NCI-H2227 treated with DMSO at 0.1 percent for 48 hours (cell line): ENCODE data around the gene GTF2A1.

ENCODE experiments used
- DNase-seq: peaks from one replicate; lab custom pipeline; 2025; lab: John Stamatoyannopoulos, UW

The GTF2A1 gene

DNA sequence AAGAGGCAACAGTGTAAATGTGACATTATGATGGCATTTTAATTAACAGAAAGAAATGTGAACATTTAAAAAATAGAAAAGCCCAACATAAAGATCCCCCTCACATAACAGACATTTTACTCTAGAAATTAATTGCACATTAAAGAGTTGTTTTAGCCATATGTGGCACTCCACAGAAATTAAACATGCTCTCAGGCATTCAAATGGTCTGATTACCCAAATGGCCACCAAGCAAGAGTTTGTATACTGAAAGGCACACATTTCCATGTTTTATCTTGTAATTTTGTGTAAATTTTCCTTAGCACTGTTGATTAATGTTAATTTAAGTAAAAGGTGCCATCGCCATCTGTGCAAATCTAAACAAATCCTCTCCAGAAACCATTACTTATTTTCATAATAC, 43.5 kb downstream of the GTF2A1 start:
- no peak for DNase-seq

DNA sequence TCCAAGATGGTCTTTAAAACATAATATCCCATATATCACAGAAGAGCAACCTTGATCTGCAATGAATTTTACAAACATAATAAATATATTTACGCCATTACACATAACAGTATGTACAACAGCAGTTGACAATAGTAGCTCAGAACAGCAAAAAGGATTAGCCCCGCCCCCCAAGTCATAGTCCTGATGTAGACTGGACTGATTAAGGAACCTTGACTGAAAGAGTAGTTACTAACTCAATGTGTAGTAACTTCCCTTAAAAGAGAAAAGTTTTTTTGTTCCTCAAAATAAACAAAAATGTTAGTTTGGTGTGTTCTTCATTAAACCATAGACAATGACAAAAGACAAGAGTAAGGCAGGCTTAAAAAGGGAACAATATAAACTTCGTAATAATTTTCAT, 44.5 kb downstream of the GTF2A1 start:
- no peak for DNase-seq

DNA sequence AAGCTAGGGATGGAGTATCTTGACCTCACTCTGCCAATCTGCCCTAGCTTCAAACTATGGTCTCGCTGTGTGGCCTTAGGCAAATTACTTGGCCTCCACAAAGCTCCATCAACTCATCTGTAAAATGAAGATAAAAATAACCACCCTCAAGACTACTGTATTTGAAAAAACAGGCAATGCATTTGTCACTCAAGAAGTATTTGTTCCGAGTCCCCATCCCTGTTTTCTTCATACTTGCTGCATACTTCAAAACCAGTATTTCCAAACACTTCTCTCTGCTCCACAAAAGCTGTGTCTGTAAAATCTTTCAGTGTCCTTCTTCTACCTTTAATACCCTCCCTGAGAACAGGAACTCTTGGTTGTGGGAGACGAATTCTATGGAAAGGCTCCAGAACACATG, 47.9 kb downstream of the GTF2A1 start:
- no peak for DNase-seq

DNA sequence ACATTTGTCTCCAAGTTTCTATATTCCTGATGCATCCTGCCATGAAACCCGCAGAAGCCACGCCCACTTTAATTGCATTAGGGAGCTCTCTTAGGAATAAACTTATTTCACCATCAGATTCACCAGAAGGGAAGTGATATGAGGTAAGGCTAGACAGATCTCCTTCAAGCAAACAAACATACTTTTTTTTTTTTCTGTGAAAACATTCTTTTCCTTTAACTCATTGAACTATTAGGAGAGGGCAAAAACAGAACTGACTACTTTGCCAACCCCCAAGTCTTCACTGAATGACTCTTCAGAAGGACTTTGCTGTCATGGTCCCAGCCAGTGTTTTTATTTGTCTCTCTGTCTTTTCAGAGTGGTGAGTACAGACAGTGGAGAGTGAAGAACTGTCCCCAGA, 48.4 kb downstream of the GTF2A1 start:
- DNase-seq: no peak

DNA sequence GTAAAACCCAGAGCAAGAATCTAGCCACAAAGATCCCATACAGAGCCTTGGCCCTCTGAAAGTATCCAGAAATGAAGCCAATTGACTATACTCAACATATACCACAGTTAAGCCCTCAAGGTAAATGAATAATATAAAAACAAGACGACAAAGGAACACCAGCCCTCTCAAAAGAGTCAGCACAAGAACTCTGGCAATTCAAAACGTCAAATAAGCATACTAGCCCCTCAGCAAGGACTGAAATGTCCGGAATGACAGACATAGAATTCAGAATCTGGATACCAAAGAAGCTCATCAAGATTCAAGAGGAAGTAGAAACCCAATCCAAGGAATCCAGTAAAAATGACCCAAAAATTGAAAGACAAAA, 49.9 kb downstream of the GTF2A1 start:
- no peak for DNase-seq

DNA sequence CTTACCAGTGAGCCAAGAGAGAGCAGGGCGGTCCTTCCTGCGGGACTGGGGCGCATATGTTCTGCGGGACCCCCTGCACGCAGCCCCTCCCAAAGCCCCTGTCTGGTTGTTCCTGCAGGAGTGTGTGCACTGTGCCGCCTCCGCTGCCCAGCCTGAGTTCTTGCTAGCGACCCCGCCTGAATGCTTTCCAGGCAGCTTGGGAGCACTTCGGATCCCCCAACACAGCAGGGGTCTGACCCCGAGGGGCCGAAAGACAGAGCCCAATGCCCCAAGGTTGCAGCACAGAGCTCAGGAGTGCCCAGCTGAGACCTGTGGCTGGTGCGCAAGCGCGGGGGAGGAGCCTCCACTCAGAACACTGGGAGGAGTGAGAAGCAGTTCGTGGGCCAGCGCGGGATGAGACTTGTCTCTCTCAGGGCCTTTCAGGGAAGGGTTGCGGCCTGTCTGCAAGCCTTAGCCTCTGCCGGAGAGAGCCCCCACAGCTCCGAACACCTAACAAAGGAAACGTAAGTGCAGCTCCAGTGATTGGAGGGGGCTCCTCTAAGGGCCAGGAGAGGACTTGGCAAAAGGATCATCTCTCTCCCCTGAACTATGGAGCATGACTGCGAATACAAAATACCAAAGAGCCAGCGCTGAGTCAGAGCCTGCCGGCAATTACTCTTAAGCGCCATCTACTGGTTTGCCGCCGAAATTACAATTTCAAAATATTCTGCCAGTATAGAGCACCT, 50.5 kb downstream of the GTF2A1 start:
- DNase-seq: peak; percentile 94

DNA sequence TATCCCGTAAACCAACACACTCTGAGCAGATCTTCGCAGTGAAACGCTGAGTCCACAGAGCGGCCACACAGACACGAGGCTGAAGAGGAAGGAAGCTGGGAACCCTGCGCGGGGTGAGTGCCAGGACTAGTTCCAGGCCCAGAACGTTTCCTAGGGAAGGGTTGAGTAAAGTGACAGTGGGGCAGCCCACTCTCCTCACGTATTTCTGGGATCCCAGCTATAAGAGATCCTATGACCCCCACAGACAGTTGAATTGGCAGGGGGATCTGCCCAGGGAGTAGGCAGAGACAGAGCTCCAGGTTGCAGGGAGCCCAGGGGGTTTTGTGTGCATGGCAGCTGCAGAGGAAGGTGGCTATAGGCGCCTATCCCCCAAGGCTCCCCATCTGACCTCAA, 51.1 kb downstream of the GTF2A1 start:
- DNase-seq: no peak

DNA sequence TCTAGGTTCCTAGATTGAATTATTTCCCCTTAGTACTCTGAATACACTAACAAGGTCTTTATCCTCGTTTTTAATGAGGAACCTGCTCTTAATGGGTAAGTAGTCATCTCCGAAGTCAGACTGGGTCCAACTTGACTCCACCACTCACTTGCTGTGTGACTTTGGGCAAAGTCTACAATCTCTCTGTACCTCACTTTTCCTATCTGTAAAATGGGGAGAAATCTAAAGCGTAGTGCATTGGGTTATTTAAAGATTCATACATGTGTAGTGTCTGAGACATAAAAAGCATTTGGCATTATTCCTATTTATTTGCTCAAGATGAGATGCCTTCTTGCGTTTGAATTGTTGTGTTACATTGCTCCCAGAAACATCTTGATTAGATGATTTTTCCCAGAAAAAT, 51.5 kb downstream of the GTF2A1 start:
- no peak for DNase-seq

DNA sequence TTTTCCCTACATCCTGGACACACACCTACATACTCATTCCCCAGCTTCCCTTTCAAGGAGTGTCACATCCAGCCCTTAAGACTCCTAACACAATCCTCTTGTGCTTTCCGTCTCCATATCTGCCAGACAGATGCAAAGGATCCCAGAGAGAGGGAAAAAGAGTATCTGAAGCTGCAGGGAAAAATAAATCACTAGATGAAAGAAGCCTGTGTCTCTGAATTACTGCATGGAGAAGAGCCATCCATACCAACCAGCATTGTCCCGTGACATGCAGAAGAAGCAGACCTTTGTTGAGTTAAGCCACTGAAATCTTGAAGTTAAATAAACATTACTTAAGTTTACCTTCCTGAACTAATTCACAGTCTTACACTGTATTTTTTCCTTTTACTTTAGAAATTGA, 54.6 kb downstream of the GTF2A1 start:
- DNase-seq: no peak

DNA sequence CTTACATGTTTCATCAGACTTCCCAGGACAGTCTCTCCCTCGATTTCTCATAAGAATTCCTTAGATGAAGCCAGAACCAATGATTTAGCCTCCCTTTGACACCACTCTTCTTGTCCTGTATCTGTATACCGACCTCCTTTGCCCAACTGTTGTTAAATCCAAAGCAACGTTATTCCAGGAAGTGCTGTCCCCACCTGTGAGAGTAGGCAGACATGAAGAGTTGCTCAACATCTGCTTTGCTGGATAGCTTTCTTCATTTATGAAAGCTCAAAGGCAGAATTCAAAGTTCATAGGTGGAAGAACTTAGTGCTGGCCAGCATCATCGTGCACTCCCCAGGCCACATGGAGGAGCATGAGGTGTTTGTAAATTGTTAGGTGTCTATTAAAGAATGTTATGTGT, 55.6 kb downstream of the GTF2A1 start:
- DNase-seq: no peak

DNA sequence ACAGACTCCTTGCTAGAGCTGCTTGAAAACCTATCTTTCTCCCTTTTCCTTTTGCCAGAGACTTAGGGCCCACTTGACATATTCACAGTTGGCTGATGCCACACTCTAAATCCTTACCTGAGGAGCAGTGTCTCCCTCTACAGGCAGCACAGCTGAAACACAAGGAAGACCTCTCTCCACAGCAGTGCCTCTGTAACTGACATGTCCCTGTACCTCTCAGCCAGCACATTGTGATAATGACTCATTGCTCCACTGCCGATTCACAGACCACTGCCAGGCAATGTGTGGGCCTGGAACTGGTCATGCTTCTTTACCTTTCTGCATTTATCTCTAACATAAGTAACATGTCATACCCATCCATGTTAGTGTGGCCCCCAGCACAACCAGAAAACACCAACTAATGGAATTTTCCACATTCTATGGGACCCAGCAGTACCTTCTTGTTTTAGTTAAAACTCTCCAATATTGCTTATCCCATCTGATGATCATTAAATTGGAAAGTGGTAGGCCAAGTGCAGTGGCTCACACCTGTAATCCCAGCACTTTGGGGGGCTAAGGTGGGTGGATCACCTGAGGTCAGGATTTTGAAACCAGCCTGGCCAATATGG, 56.5 kb downstream of the GTF2A1 start:
- DNase-seq: peak; percentile 26

DNA sequence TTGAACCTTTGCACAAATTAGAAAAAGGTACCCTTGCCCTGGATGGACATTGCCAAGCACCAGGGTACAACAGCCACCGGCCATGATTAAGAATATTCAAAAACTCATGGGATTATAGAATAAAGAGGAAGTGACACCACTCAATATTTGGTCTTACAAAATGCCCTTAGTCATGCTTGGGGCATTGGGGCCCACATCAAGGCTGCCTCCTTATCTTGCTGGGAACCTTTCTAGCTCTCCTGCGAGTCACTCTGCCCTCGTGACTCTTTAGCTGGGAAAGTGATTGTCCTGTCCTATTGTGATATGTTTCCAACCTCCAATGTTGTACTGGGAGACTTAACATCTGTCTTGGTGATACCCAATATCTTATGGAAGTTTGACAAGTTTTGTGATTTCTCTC, 57.8 kb downstream of the GTF2A1 start:
- DNase-seq: no peak

DNA sequence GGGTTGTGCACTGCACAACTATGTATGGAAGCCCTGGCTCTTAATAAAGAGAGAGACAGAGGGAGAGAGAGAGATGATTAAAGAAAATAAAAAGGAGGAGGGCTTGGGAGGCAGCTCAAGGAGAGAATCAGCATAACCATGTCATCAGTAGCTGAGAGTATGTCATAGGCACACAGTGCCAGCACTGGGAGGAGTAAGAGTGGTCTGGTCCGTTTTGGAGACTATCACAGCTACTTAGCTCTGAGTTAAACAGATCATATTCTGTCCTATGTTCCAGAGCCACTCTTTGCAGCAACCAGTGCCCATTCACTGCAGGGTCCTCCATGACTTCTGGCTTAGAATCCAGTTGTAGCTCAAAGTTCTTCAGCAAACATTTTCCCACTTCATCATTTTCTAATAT, 59.0 kb downstream of the GTF2A1 start:
- no peak for DNase-seq

DNA sequence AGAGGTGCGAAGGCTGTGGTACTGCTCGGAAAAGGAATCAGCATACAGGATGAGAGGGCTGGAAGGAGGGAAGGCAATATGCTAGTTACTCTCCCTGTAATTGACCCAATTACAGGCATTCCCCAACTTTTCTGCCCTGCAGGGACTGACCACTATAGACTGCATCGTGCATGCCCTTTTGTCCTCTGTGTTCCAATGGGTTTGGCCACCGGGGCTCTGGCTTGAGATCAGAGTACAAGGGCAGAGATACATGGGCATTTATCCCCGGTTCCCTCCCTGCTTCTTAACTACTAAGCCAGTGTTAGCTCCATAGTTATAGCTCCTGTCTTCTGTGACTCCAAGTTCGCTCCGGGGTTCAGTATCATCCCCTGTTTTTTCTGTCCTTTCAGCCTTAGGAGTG, 59.7 kb downstream of the GTF2A1 start:
- DNase-seq: no peak

DNA sequence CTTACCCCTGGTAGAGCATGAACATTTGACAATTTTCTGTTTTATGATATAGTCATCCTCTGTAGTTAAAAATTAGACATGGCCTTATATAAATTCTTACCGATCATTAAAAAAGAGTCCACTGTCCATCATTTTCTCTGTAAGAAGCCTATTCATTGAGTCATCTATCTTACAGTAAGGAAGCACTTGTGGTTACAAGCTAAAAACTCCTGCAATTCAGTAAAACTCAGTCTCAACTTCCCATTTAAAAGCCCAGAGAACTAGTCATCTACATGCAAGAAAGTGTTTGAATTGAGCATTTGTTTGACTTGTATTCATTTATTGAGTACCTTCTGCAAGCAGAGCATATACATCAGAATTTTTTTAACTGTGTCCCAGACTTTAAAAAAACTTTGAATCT, 63.3 kb downstream of the GTF2A1 start:
- DNase-seq: no peak

DNA sequence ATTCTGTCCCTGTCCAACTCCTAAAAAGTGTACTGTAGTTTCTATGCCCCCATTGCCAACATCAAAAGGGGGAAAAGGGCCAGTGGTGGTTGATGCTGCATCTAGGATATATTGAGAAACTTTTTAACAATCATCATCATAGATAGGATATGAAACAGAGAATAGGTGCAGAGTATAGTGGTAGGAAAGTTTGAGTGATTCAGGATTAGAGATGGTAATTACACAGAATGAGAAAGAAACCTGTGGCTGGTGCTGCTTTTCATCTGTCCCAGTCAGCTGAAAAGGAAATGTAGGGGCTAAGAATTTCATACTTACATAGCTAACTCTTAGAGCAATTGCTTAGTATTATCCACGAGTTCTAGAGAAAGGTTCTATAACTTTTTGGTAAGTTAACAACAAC, 67.6 kb downstream of the GTF2A1 start:
- DNase-seq: no peak

DNA sequence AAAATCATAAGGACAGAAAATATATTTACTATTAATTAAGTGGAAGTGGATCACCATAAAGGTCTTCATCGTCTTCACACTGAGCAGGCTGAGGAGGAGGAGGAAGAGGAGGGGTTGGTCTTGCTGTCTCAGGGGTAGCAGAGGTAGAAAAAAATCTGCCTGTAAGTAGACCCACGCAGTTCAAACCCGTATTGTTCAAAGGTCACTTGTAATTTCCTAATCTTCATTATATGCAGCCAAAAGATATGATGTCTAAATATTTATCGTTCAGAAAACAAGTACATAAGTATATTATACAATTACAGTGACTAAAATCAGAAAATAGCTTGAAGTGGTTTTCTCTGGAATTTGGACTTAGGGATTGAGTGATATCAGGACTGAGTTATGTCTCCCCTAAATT, 72.1 kb downstream of the GTF2A1 start:
- no peak for DNase-seq

DNA sequence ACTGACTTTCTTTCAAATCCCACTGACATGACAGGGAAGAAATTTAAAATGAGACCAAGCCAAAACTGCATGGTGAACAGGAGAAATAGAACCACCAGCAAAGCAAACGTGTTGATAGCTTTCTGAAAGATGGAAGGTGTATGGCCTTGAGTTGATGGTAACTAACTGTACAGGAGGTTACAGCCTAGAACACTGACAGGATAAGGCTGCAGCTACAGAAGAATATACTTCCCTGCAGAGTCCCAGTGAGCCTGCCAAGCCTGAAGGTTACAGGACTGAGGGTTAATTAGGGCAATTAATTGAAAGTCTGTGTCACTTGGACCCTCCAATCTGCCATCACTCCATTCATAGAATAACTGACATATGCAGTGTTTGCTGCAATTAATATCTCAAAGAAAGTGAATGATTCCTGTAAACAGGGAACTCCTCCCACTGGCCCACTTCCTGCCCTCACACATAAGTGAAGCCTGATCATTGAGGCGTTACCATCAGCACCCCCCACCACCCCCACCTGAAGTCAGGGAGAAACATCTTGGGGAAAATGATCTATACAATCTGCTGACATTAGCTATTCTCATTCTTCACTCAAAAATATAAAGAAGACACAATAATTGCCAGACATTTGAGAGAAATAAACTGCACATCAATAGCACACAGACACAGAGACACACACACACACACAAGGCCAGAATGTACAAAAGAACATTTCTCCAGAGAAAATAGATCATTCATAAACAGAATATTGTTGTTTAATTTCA, 73.4 kb downstream of the GTF2A1 start:
- no peak for DNase-seq

DNA sequence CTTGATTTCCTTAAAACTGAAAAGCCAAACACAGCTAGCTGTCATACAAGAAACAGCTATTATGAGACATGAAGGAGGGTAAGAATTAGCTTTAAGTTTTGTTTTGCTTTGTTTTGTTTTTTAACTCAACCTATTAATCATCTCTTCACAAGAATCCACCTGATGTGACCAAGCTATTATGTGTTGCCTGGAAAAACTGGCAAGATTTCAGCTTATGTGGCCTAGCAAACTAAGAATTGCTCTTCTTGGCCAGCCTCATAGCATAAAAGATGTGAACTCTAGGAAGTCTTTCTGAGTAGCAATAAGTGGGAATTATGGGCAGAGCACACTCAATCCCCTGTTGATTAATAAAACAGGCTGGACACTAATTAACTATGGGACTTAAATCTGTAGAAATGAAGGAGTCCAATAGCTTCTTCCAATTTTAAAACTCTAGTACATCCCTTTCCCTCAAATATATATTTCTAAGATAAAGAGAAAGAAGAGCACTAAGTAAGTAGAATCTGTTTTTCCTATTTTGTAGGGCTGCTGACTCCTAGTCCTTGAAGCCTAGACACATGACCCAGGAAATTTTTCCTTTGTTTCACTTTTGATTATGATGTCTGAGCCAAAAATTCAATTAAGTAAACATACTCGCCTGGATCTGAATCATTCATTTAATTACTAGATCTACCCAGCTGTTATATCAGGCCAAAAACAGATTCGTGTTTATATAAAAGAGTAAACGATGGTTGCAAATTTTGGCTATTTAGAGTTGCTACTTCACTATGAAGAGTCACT, 75.7 kb downstream of the GTF2A1 start:
- DNase-seq: no peak

DNA sequence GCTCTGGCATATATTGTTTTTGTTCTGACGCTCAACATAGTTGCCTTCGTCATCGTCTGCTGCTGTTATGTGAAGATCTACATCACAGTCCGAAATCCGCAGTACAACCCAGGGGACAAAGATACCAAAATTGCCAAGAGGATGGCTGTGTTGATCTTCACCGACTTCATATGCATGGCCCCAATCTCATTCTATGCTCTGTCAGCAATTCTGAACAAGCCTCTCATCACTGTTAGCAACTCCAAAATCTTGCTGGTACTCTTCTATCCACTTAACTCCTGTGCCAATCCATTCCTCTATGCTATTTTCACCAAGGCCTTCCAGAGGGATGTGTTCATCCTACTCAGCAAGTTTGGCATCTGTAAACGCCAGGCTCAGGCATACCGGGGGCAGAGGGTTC, 77.0 kb downstream of the GTF2A1 start:
- DNase-seq: no peak

DNA sequence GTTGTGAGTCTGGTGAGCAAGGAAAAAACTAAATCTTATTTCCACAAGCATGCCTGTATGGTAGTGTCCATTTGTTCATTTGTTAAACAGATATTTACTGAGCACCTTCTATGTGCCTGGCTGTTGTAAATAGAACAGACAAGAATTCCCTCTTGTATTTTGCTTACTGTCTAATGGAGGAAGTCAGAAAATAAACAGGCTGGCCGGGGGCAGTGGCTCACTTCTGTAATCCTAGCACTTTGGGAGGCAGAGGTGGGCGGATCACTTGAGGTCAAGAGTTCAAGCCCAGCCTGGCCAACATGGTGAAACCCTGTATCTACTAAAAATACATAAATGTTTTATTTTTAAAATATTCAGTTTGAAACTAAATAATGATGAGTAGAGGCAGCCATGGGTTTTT, 79.3 kb downstream of the GTF2A1 start:
- no peak for DNase-seq

DNA sequence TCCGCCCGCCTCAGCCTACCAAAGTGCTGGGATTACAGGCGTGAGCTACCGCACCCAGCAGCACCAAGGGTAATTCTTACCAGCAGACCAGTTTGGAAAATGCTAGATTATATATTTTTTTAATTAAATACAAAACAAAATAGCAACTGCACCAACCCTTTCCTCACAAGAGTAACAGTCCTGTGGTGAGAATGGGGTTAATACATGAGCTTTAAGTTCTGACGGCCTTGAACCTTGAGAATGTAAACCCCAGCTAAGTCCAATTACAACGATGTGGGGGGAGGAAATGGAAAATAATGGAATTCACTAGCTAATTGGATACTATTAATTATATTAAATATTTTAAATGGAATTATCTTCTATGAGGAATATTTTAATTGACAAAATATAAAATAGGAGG, 82.3 kb downstream of the GTF2A1 start:
- no peak for DNase-seq

DNA sequence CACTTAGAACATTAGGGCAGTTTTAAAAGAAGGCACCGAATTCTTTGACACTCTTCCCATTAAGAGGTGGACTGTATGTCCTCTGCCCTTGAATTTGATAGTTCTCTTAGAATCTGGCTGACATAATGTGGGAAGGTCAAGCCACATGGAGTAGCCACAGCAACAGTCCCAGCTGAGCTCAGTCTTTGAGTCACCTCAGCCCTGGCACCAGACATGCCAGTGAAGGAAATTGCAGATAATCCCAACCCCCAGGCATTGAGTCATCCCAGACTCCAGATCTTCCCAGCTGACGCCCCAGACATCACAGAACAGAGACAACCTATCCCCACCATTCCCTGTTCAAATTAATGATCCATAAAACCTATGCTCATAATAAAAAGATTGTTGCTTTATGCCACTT, 83.4 kb downstream of the GTF2A1 start:
- DNase-seq: no peak
